Ascending aorta (tissue), 2 donors: ENCODE results near the gene ADORA2B. TPM values are rescaled to one million over a fixed set of nuclear protein-coding genes. Genes with fewer than 3 reads are reported as not detected.
A peak's percentile ranks its signal among the peaks of the same experiment; 100 is the strongest.

ENCODE experiments used
- DNase-seq, 2 donors: peaks; one replicate each; pipeline ENCODE4 v3.0.0-alpha.2; 2019; ENCODE audit warnings: low spot score in 2 of 2
- H3K27ac ChIP-seq, 2 donors: fragments of 200-600 bp; sonication (generic); one replicate each; pipeline ENCODE4 v1.5.1; 2016 to 2017; ENCODE audit warnings: mild to moderate bottlenecking in 1 of 2
- H3K27me3 ChIP-seq: fragments of 200-600 bp; sonication (generic); one replicate; pipeline ENCODE4 v1.5.1; 2017
- H3K36me3 ChIP-seq, 2 donors: fragments of 200-600 bp; sonication (generic); one replicate each; pipeline ENCODE4 v1.5.1; 2016
- H3K4me1 ChIP-seq, 2 donors: fragments of 200-600 bp; sonication (generic); one replicate each; pipeline ENCODE4 v1.5.1; 2016 to 2017; ENCODE audit warnings: mild to moderate bottlenecking in 1 of 2
- H3K4me3 ChIP-seq, 2 donors: fragments of 200-600 bp; sonication (generic); one replicate each; pipeline ENCODE4 v1.5.1; 2016 to 2017; ENCODE audit warnings: mild to moderate bottlenecking in 1 of 2
- H3K9me3 ChIP-seq, 2 donors: fragments of 200-600 bp; sonication (generic); one replicate each; pipeline ENCODE4 v1.5.1; 2016
- intact Hi-C: fragments of 100-400 bp; cut with DNase I; formaldehyde crosslinking; loops from one replicate; pipeline ENCODE4 v1.15.1; 2023
- total RNA-seq: library from RNA; depleted of rRNA; stranded (reverse); fragments of >200 nt; gene quantifications from one replicate; pipeline ENCODE4 v1.1.0, GENCODE V29; 2016
- TF ChIP-seq, protein P1 (sequence below), 3 experiments: fragments of 200-600 bp in 2 of 3; fragments of 450-650 bp in 1 of 3; sonication (generic) in 2 of 3; IDR thresholded peaks; one replicate each; pipeline ENCODE4 v1.5.1; 2016 to 2019; ENCODE audit warnings: antibody characterized with exemption in 3 of 3, mild to moderate bottlenecking in 1 of 3, moderate library complexity in 1 of 3

The ADORA2B gene
- total RNA-seq, 1 donor from 2014 or later: not detected

DNA sequence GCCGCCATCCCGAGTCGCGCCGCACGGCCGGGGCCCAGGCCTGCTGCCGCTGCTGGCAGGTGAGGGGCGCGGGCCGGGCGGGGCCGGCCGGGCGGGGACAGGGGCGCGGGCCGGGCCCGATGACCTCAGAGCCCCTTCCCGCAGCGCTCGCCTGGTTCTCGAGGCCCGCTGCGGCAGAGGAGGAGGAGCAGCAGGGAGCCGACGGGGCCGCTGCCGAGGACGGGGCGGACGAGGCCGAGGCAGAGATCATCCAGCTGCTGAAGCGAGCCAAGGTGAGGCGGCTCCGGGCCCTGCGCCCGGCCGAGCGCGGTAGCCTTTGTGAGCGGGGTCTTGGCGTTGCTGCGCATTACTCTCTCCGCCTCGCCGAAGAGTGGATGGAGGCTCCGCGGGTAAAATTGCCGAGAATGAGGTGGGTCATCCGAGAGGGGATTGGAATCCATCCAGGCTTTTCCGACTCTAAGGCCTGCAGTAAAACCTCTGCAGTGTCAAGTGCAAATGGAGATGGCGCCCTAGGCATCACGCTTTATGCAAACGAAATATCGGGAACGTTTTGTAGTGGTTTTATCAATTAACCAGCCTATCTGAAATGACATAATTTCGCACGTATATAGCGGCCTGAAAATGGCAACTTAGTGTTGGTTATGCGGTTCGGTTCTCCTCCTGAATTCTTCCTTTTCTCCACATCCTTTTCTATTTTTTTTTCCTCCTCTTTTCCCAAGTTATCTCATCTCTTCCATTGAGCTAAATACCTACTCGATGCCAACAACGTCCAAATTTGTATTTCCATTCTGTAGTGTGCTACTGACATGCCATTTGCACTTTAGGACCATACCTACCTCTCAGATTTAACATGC, 55.3 kb downstream of the ADORA2B start:
- H3K4me3 ChIP-seq: peak overlapping the region; percentile 75 to 82
- TF ChIP-seq, protein P1, sequence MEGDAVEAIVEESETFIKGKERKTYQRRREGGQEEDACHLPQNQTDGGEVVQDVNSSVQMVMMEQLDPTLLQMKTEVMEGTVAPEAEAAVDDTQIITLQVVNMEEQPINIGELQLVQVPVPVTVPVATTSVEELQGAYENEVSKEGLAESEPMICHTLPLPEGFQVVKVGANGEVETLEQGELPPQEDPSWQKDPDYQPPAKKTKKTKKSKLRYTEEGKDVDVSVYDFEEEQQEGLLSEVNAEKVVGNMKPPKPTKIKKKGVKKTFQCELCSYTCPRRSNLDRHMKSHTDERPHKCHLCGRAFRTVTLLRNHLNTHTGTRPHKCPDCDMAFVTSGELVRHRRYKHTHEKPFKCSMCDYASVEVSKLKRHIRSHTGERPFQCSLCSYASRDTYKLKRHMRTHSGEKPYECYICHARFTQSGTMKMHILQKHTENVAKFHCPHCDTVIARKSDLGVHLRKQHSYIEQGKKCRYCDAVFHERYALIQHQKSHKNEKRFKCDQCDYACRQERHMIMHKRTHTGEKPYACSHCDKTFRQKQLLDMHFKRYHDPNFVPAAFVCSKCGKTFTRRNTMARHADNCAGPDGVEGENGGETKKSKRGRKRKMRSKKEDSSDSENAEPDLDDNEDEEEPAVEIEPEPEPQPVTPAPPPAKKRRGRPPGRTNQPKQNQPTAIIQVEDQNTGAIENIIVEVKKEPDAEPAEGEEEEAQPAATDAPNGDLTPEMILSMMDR (IDR thresholded peaks at IDR 0.05): no peak
- no peaks in the 10 kb centered on the region for H3K27me3 ChIP-seq
- peak overlapping the region; percentile 93 to 96 for H3K27ac ChIP-seq
- peak in 1 of 2 donors; percentile 73 for DNase-seq
- no peaks in the 10 kb centered on the region for H3K9me3 ChIP-seq
- H3K36me3 ChIP-seq: peaks cover 28 to 38% of the 10 kb centered on the region in 2 donors
- intact Hi-C loops: loop anchor here (2.0 kb wide), 2 partner anchors 171 to 739 kb away; no protein-coding TSS in a partner anchor
- peaks cover 9 to 12% of the 10 kb centered on the region in 2 donors for H3K4me1 ChIP-seq

DNA sequence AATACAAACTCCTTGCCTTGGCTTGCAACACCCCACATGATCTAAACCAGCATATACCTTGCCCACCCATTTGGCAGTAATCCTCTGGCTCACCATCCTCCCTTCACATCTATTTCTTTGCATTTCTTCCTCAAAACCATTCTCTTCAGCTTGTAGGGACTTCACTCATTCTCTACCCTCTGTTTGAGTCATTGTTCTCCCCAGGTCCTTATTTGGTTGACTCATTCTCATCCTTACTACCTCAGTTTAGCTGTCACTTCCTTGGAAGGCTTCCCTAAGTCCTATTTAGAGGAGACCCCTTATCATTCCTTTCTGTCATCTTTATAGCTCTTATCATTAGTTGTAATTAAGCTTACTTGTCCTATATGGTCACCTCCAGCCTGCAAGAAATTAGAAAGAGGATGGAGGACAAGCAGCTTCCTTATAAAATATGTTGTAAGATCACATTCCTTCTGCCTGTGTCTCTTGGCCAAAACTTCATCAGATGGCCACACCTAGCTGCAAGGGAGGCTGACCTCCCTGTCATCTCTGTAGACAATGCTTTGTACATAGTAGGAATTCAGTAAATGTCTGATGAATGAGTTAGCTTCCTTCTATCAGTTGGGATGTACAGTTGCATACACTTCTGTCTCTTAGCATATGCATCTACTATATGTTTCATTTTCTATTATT, 56.4 kb downstream of the ADORA2B start:
- TF ChIP-seq, protein P1 (IDR thresholded peaks at IDR 0.05): no peak
- no peak overlapping the region for H3K27ac ChIP-seq
- intact Hi-C loops: no loop called here
- H3K36me3 ChIP-seq: peaks cover 40 to 50% of the 10 kb centered on the region in 2 donors
- DNase-seq: no peak
- peak overlapping the region; percentile 75 to 82 for H3K4me3 ChIP-seq
- peaks cover 9 to 12% of the 10 kb centered on the region in 2 donors for H3K4me1 ChIP-seq
- no peaks in the 10 kb centered on the region for H3K27me3 ChIP-seq
- no peaks in the 10 kb centered on the region for H3K9me3 ChIP-seq

DNA sequence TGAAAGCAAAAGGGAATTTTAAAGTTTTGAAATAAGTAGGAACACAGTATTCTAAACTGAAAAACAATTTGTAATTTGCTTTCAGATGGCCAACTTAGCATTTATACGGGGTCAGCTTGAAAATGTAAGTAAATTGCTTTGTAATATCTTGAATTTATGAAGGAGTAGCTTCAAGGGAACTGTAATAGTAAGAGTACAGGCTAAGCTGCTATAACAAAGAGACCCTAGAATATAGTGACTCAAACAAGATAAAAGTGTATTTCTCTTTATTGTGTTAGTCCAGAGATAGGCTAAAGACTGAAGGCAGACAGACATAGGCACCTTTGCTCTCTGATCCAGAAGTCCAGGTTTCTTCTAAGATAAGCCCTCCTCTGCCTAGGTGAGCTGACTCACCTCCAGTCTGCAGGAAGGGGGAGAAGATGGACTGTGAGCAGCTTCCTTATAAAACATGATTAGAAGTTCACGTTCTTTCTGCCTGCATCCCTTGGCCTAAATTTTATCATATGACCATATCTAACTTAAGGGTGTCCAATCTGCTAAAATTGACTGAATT, 57.9 kb downstream of the ADORA2B start:
- Histone ChIP-seq H3K27me3 (no peaks in the 10 kb centered on the region), H3K4me1 (peaks cover 9 to 12% of the 10 kb centered on the region in 2 donors), H3K9me3 (no peaks in the 10 kb centered on the region), H3K27ac (no peak overlapping the region), H3K36me3 (peaks cover 52 to 62% of the 10 kb centered on the region in 2 donors), H3K4me3 (no peak overlapping the region)
- TF ChIP-seq, protein P1 (IDR thresholded peaks at IDR 0.05): no peak
- no peak for DNase-seq
- intact Hi-C loops: no loop called here

DNA sequence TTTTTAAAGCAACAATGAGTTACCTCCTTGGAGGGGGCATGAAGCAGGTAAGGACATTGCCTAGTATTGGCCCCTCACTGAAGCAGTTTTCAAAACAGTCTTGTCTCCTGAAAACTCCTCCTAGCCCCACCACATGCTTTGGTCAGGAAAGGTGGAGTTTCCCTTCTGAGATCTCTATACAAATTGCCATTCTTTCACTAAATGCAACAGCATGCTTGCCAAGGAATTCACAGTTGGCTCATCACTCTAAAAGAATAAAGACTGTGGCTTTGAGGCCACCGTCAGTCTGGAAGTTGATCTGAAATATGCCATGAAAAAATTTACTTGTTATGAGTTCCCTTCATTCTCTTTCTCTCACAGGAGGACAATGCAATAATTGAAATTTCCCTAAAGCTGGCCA, 58.9 kb downstream of the ADORA2B start:
- H3K9me3 ChIP-seq: no peaks in the 10 kb centered on the region
- H3K27ac ChIP-seq: no peak overlapping the region
- H3K36me3 ChIP-seq: peaks cover 61 to 72% of the 10 kb centered on the region in 2 donors
- no peak for DNase-seq
- TF ChIP-seq, protein P1 (IDR thresholded peaks at IDR 0.05): no peak
- no peak overlapping the region for H3K4me3 ChIP-seq
- intact Hi-C loops: no loop called here
- no peaks in the 10 kb centered on the region for H3K27me3 ChIP-seq
- peaks cover 7 to 10% of the 10 kb centered on the region in 2 donors for H3K4me1 ChIP-seq

DNA sequence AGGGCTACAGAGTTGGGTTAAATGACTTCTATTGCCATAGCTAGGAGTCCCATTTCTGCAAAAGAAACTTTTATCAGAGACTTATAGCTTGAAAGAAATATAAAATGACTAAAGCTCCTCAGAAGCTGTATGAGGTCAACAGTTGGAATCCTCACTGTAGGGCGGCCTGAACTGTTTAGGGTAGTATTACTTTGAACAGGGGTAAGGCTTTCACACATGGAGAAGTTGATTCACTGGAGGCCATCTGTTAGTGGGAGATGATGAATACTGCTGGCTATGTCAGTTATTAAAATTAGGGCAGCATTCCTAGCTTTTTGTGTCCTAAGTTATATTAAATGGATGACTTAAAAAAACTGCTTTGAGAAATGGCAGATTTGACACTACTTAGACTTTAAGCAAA, 60.7 kb downstream of the ADORA2B start:
- no peak for DNase-seq
- H3K4me1 ChIP-seq: peaks cover 4 to 5% of the 10 kb centered on the region in 2 donors
- no peak overlapping the region for H3K27ac ChIP-seq
- intact Hi-C loops: no loop called here
- no peak overlapping the region for H3K4me3 ChIP-seq
- H3K27me3 ChIP-seq: no peaks in the 10 kb centered on the region
- TF ChIP-seq, protein P1 (IDR thresholded peaks at IDR 0.05): no peak
- H3K36me3 ChIP-seq: peaks cover 63 to 79% of the 10 kb centered on the region in 2 donors
- H3K9me3 ChIP-seq: no peaks in the 10 kb centered on the region
